IPS-NIHi11 (cell line): ENCODE results near the gene ZNF730.
"Not testable (repeated sequence)": the region's sequence is repeated elsewhere in the genome, so short reads cannot be mapped to it uniquely, and the experiment has no call there.

Experiments used
- DNase-seq: peaks from one replicate; pipeline ENCODE4 v3.0.0; 2012; ENCODE audit warnings: mixed read lengths, low spot score

The ZNF730 gene

DNA sequence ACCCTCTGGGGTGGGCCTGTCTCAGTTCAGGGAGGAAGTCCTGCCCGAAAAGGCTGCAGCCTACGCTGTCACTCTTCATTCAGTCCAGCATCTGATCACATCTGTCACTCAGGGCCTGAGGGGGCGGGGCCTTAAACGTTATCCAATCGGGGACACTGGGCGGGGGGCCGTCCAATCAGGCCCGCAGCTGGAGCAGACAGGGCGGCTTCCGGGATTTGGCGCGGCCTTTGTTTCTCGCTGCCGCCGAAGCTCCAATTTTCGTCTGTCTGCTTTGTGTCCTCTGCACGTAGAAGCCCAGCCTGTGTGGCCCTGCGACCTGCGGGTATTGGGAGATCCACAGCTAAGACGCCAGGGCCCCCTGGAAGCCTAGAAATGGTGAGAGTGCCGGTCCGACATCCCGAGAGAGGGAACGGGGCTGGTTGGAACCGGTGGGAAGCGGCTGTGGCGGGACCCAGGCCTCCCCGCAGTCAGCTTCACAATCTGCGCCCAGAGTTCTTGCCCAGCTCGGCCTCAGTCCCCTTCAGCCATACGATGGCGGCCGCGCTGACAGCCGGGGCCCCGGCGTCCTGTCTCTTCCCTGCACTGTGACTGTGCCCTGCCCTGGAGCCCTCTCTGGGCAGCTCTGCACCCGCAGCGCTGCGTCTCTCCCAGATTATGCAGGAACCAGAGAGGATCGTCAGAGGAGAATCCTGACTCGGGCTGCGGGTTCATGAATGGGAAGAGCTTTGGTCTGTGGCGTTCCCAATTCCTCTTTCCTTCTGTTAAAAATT lies at the start of gene ZNF730:
Gene ZNF730 (plus strand): TSS at position 224 of the 770 bp plus-strand sequence. CDS start 149 bp downstream, at position 373.
- DNase-seq: peak; percentile 63

DNA sequence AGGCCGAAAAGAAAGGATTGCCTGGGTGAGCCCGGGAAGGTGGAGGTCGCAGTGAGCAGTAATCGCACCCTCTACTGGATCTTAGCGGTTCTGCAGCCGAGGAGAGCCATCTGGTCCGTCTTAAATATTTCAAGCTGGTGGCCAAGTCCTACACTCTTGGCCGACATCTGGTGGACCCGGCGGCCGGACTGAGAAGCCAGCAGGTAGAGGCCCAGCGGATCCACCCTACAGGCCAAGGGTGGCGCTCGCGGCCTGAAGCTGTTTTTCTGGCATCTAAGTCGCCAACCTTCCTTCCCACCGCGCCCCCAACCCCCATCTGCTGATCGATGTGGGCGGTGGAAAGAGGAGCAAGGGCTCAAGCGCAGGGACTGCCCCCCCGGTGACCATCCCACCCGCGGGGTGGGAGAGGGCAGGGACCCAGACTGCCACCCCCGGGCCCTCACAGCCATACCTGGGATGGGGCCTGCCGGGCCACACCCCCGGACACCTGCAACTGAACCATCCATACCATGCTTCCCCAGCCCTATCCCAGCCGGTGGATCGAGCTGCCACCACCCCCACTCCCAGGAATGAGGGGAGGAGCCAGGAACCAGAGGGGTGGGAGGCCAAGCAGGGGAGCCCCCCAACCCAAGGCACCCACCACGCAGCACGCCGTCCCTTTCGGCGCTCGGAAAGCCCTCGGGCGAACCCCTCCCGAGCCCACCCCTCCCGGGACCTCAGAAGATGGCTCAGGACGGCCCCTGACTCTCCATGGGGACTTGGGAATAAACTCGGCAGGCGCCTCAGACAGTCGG lies 46.3 kb upstream of the ZNF730 start:
- peak; percentile 73 for DNase-seq

DNA sequence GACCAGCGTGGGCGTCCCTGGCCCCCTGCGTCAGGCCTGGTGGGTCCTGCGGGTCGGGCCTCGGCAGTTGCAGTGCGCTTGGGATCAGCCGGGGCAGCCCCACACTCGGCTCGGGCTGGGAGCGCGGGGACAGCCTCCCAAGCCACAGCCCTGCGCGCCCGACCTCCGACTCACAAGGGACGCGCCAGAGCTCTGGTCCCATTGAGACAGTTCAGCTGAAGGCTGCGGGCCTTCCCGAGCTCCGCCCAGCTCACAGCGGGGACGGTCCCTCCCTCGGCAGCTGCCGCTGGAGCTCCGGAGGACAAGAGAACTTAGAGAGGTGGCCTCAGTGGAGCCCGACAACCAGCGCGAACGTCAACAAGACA lies 45.7 kb upstream of the ZNF730 start:
- peak; percentile 55 for DNase-seq

DNA sequence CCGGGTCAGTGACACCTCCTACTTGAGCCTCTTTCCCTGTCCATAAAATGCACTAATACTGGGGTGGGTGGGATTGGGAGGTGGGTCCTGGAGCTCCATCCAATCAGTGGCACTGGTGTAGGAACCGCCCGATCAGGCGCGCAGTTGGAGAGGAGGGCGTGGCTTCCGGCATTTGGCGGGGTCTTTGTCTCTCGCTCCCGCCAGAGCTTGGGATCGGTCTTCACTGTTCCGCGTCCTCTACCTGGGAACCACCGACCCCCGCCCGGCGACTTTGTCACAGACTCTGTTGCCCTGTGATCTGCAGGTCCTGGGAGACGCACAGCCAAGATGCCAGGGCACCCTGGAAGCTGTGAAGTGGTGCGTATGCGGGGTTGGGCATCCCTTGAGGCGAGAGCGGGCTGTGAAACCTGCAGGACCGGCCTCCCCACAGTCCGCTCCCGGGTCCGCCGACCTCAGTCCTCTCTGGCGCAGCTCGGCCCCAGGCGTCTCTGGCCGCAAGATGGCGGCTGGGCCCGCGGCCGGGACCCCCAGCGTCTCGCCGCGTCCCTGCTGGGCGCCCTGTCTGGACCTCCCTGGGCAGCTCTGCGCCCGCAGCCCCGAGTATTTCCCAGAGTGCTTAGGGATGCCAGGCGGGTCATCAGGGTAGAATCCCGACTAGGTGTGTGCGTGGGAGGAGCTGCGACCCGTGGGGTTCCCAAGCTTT lies 41.6 kb upstream of the ZNF730 start:
- peak; percentile 85 for DNase-seq

DNA sequence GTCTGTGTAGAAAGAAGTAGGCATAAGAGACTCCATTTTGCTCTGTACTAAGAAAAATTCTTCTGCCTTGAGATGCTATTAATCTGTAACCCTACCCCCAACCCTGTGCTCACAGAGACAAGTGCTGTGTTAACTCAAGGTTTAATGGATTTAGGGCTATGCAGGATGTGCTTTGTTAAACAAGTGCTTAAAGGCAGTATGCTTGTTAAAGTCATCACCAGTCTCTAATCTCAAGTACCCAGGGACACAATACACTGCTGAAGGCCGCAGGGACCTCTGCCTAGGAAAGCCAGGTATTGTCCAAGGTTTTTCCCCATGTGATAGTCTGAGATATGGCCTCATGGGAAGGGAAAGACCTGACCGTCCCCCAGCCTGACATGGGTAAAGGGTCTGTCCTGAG lies 39.0 kb upstream of the ZNF730 start:
- DNase-seq: not testable (repeated sequence)

DNA sequence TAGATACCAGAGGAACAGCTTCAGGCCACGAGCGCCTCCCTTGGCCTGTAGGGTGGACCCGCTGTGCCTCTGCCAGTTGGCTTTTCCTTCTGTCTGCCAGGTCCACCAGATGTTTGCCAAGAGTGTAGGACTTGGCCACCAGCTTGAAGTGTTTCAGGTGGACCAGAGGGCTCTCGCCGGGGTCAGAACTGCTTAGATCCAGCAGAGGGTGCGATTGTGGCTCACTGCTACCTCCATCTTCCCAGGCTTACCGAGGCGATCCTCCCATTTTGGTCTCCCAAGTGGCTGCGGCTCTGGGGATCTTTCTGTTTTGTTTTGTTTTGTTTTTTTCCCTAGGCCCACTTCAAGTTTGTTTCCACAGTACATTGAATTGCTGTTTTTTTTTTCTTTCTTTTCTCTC lies 23.0 kb upstream of the ZNF730 start:
- no peak for DNase-seq

DNA sequence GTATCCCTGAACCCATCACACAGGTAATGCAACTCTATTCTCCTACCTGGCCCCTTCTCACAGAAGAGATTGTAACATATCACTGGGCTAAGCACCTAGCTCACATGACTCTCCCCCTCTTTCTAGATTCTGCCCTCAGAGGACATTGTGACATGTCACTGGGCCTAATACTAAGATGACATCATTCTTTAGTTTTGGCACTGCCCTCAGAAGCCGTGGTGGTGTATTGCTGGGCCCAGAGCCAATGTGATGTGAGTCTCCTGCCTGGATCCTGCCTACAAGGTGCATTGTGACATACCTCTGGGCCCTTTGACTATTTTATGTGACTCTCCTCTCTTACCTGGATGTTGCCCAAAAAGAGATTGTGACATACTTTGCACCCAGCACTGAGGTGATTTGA lies 21.4 kb upstream of the ZNF730 start:
- DNase-seq: no peak

DNA sequence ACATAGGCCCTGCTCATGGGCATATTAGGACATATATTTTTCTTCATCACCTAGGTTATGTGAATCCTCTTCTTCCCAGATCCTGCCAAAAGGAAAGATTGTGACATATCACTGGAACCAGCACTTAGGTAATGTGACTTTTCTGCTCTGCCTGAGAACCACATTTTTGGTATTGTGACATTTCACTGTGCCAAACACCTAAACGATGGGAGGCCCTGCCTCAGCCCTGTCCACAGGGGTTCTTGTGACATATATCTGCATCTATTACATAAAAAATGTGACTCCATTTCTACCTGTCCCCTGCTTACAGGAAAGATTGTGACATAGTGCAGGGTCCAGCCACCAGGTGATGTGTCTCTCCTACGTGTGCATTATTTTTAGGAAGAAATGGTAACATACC lies 18.5 kb upstream of the ZNF730 start:
- DNase-seq: no peak

DNA sequence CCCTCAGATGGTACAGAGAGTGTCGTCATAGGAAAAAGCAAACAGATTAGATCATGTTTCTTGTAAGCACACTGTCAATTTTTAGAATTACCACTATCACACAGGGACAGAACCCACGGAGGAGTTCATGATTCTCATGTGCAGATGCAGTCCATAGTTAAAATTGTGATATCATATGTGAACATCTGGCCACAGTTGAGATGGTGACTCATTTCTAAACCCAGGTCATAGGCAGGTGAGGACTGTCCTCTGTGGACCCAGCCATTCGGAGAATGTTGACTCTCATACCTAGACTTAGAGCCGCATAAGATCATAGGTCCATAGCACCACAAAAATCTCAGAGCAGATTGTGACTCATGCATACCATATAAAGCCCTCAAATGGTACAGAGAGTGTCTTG lies 17.8 kb upstream of the ZNF730 start:
- no peak for DNase-seq

DNA sequence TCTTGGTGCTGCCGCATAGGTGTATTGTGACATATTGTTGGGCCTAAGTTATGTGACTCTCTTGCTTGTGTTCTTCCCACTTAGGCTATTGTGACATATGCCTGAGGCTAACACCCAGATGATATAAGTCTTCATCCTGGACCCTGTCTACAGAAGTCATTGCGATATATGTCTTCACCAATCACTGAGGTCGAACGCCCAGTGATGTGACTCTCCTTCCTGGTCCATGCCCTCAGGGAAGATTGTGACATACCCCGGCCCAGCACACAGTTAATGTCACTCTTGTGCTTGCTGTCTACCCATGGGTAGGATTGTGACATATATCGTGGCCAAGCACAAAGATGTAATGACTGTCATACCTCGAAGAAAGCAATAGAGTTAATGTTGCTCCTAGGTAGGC lies 16.9 kb upstream of the ZNF730 start:
- no peak for DNase-seq

DNA sequence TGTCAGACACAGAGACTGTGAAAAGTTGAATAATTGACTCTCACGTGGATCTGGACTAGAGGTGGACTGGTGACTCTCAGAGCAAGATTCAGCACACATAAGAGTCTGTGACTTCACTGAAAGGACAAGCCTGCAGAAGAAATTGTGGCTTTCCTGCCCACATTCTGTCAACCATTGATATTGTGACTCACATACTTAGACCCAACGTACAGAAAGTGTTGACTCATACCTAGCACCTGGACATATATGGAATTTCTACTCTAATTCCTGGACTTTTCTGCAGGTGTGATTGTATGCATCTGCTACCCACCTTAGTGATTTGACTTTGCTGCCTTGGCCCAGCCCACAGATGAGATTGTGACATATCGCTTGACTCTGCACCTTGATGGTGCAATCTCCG lies 15.6 kb upstream of the ZNF730 start:
- DNase-seq: no peak

DNA sequence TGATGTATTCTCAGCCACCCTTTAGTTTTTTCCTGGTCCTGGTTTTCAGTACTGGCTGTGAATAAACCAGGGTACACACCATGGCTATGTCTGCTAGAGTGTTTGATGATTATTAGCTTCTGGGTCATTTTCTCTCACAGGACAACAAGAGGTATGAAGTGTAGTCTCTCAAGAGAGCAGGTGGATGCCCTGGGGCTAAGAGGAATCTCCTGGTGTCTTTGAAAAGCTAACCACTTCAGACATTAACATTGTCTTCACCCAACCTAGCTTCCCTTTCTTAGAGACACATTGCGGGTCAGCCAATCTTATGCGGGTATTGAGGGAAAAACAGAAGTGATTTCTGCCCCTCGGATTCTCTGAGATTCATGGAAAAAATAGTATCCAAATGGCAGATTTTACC lies 1.6 kb downstream of the ZNF730 start:
- DNase-seq: peak; percentile 11

DNA sequence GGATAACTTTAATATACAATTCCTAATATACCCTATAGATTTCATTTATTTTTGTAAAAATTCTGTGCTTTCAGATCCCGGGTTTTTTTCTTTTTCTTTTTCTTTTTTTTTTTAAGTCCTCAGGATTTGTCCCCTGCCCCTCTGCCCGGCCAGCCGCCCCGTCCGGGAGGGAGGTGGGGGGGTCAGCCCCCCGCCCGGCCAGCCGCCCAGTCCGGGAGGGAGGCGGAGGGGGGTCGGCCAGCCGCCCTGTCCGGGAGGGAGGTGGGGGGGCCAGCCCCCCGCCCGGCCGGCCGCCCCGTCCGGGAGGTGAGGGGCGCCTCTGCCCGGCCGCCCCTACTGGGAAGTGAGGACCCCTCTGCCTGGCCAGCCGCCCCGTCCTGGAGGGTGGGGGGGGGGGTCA lies 17.4 kb downstream of the ZNF730 start:
- DNase-seq: not testable (repeated sequence)

DNA sequence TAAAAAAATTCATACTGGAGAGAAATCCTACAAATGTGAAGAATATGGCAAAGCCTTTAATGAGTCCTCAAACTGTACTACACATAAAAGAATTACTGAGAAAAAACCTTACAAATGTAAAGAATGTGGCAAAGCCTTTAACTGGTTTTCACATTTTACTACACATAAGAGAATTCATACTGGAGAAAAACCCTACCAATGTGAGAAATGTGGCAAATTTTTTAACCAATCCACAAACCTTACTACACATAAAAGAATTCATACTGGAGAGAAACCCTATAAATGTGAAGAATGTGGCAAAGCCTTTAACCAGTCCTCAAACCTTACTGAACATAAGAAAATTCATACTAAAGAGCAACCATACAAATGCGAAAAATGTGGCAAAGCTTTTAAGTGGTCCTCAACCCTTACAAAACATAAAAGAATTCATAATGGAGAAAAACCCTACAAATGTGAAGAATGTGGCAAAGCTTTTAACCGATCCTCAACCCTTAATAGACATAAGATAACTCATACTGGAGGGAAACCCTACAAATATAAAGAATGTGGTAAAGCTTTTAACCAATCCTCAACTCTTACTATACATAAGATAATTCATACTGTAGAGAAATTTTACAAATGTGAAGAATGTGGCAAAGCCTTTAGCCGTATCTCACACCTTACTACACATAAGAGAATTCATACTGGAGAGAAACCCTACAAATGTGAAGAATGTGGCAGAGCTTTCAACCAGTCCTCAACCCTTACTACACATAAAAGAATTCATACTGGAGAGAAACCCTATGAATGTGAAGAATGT lies 29.0 kb downstream of the ZNF730 start:
- no peak for DNase-seq

DNA sequence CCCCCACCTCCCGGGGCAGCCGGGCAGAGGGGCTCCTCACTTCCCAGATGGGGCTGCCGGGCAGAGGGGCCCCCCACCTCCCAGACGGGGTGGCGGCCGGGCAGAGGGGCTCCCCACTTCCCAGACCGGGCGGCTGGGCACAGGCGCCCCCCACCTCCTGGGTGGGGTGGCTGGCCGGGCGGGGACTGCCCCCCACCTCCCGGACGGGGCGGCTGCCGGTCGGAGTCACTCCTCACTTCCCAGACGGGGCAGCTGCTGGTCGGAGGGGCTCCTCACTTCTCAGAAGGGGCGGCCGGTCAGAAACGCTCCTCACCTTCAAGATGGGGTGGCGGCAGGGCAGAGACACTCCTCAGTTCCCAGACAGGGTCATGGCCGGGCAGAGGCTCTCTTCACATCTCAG lies 43.9 kb downstream of the ZNF730 start:
- DNase-seq: no peak

DNA sequence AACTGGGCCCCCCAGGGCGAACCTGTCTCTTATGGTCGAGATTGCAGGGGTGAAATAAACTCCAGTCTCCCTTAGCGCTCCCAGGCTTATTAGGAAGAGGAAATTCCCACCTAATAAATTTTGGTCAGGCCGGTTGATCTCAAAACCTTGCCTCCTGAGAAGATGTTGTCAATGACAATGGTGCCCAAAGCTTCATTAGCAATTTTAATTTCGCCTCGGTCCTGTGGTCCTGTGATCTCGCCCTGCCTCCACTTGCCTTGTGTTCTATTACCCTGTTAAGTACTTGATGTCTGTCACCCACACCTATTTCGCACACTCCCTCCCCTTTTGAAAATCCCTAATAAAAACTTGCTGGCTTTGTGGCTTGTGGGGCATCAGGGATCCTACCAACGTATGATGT lies 51.5 kb downstream of the ZNF730 start:
- DNase-seq: not testable (repeated sequence)

DNA sequence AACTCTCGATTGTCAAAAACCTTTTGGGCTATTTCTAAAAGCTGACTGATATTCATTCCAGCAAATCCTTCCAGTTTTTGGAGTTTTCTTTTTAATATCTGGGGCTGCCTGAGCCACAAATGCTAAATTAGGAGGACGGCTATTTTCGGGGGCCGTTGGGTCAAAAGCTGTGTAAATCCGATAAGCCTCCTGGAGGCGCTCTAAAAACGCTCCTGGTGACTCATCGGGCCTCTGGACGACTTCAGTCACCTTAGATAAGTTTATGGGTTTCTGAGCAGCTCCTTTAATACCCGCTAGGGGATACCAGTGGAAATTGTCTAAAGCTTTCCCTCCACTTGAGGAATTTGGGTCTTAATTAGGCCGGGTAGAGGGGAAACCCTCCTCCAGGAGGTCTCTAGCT lies 66.4 kb downstream of the ZNF730 start:
- no peak for DNase-seq

DNA sequence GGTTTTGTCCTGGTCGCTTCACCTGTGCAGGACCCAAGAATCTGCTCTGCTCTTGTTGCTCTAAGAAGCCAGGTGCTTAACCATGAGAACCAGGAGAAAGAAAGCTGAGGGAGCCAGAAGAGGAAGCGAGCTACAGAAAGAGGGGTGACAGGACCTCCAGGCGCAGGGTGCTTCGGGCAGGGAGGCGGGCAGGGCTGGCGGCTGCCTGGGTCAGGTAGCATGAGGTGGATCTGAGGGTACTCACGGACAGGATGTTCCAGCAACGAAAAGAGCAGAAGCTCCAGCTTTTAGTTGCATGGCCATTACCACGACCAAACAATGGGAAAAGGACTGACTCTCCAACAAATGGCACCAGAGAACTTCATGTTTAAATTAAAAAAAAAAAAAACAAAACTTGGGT lies 73.5 kb downstream of the ZNF730 start:
- DNase-seq: peak; percentile 7
